SU-DHL-6 (cell line): ENCODE measurements around the gene ERCC8.

Experiments used
- EZH2phosphoT487 ChIP-seq: fragments of 200-600 bp; sonication (generic), shearing (Covaris generic); conservative IDR thresholded peaks from 2 replicates; pipeline ENCODE4 v1.6.1; 2018; ENCODE audit warnings: mild to moderate bottlenecking, antibody characterized with exemption, low read length, moderate library complexity, mixed read lengths
- TF ChIP-seq, protein P1 (sequence below): fragments of 200-600 bp; sonication (generic); IDR thresholded peaks from one replicate; pipeline ENCODE4 v1.5.1; 2017; ENCODE audit warnings: antibody characterized with exemption, mild to moderate bottlenecking, low read length, moderate library complexity; ENCODE audit not compliant: insufficient read depth, poor library complexity, severe bottlenecking

DNA sequence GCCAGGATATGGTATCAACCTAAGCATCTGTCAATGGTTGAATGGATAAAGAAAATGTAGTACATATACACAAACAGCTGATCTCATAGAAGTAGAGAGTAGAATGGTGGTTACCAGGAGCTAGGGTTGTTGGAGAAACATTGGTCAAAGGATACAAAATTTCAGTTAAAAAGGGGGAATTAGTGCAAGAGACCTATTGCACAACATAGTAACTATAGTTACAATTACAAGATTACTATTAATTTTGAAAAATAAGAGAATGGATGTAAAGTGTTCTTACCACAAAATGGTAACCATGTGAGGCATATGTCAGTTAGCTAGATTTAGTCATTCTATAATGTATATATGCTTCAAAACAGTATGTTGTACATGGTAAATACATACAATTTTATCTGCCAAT, 72.0 kb downstream of the ERCC8 start:
- TF ChIP-seq, protein P1, sequence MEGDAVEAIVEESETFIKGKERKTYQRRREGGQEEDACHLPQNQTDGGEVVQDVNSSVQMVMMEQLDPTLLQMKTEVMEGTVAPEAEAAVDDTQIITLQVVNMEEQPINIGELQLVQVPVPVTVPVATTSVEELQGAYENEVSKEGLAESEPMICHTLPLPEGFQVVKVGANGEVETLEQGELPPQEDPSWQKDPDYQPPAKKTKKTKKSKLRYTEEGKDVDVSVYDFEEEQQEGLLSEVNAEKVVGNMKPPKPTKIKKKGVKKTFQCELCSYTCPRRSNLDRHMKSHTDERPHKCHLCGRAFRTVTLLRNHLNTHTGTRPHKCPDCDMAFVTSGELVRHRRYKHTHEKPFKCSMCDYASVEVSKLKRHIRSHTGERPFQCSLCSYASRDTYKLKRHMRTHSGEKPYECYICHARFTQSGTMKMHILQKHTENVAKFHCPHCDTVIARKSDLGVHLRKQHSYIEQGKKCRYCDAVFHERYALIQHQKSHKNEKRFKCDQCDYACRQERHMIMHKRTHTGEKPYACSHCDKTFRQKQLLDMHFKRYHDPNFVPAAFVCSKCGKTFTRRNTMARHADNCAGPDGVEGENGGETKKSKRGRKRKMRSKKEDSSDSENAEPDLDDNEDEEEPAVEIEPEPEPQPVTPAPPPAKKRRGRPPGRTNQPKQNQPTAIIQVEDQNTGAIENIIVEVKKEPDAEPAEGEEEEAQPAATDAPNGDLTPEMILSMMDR = no peak
- no peak for TF ChIP-seq EZH2phosphoT487
